GM23338 (cell line): Measurements from ENCODE around the gene TMEM92. TPM values are rescaled to one million over a fixed set of nuclear protein-coding genes. Genes with fewer than 3 reads are reported as not detected.

Experiments used
- ATAC-seq: fragments of 200-7000 bp; cut with Tn5 transposase; 3 replicates; pipeline ENCODE4 v1.9.1; 2020
- DNase-seq: peaks from one replicate; pipeline ENCODE4 v3.0.0-alpha.2; 2015; ENCODE audit warnings: low spot score
- H2AFZ ChIP-seq: fragments of 200-600 bp; sonication (generic); 2 replicates; pipeline ENCODE4 v1.8.0; 2016; ENCODE audit warnings: antibody characterized with exemption, mild to moderate bottlenecking, moderate library complexity
- H3F3A ChIP-seq: fragments of 200-600 bp; sonication (generic); replicated peaks from 2 replicates; pipeline ENCODE4 v1.8.0; 2017; ENCODE audit warnings: antibody characterized with exemption, mixed run types, low read depth
- H3K27ac ChIP-seq: fragments of 200-600 bp; sonication (generic); 2 replicates; pipeline ENCODE4 v1.6.1; 2016; ENCODE audit warnings: low read depth
- H3K27me3 ChIP-seq: fragments of 200-600 bp; sonication (generic); 2 replicates; pipeline ENCODE4 v1.8.0; 2016; ENCODE audit warnings: mild to moderate bottlenecking, mixed run types, moderate library complexity; ENCODE audit not compliant: insufficient read depth
- H3K36me3 ChIP-seq: fragments of 200-600 bp; sonication (generic); 2 replicates; pipeline ENCODE4 v1.8.0; 2016; ENCODE audit warnings: mild to moderate bottlenecking; ENCODE audit not compliant: insufficient read depth
- H3K4me1 ChIP-seq: fragments of 200-600 bp; sonication (generic); 2 replicates; pipeline ENCODE4 v1.8.0; 2016; ENCODE audit warnings: mild to moderate bottlenecking, moderate library complexity; ENCODE audit not compliant: insufficient read depth
- H3K4me2 ChIP-seq: fragments of 200-600 bp; sonication (generic); 2 replicates; pipeline ENCODE4 v1.7.1; 2017; ENCODE audit warnings: mixed run types
- H3K4me3 ChIP-seq: fragments of 200-600 bp; sonication (generic); 2 replicates; pipeline ENCODE4 v1.6.1; 2016; ENCODE audit warnings: mixed run types
- H3K79me2 ChIP-seq: fragments of 200-600 bp; sonication (generic); replicated peaks from 2 replicates; pipeline ENCODE4 v1.8.0; 2017; ENCODE audit warnings: mild to moderate bottlenecking; ENCODE audit not compliant: insufficient read depth
- H3K9me2 ChIP-seq: fragments of 200-600 bp; sonication (generic); 2 replicates; pipeline ENCODE4 v1.8.0; 2017; ENCODE audit not compliant: insufficient read depth
- H4K20me1 ChIP-seq: fragments of 200-600 bp; sonication (generic); replicated peaks from 2 replicates; pipeline ENCODE4 v1.8.0; 2017; ENCODE audit warnings: mild to moderate bottlenecking; ENCODE audit not compliant: insufficient read depth
- H3K27ac Mint-ChIP-seq: 2 replicates; pipeline ENCODE4 v1.8.0; 2020; ENCODE audit warnings: inconsistent platforms, mild to moderate bottlenecking, moderate library complexity, mixed read lengths
- H3K27me3 Mint-ChIP-seq: 3 replicates; pipeline ENCODE4 v1.8.0; 2022; ENCODE audit warnings: low read depth, mild to moderate bottlenecking, moderate library complexity, mixed read lengths, inconsistent platforms; ENCODE audit not compliant: insufficient read depth, poor library complexity
- H3K36me3 Mint-ChIP-seq: 3 replicates; pipeline ENCODE4 v1.8.0; 2021; ENCODE audit warnings: low read depth, mild to moderate bottlenecking, inconsistent platforms, moderate library complexity, mixed read lengths
- H3K4me1 Mint-ChIP-seq: 3 replicates; pipeline ENCODE4 v1.8.0; 2020; ENCODE audit warnings: mild to moderate bottlenecking, inconsistent platforms, mixed read lengths
- H3K4me3 Mint-ChIP-seq: 3 replicates; pipeline ENCODE4 v1.8.0; 2021; ENCODE audit warnings: moderate library complexity, mild to moderate bottlenecking, inconsistent platforms, mixed read lengths
- H3K9me3 Mint-ChIP-seq: 3 replicates; pipeline ENCODE4 v1.8.0; 2020; ENCODE audit warnings: moderate library complexity, mild to moderate bottlenecking, inconsistent platforms, mixed read lengths
- CREB1 ChIP-seq: fragments of 250-450 bp; sonication (Bioruptor Pico); IDR thresholded peaks from 2 replicates; pipeline ENCODE4 v1.5.0; 2020; ENCODE audit warnings: low read depth, mild to moderate bottlenecking, moderate library complexity
- EZH2 ChIP-seq: fragments of 200-600 bp; sonication (generic); IDR thresholded peaks from one replicate; pipeline ENCODE4 v1.8.0; 2017; ENCODE audit warnings: antibody characterized with exemption, mild to moderate bottlenecking, low read depth; ENCODE audit not compliant: unreplicated experiment
- EZH2phosphoT487 ChIP-seq: fragments of 200-600 bp; sonication (generic); IDR thresholded peaks from one replicate; pipeline ENCODE4 v1.8.1; 2018; ENCODE audit warnings: antibody characterized with exemption; ENCODE audit not compliant: unreplicated experiment
- JUNB ChIP-seq: IDR thresholded peaks from one replicate; pipeline ENCODE4 v1.6.1; 2016; ENCODE audit warnings: antibody characterized with exemption; ENCODE audit not compliant: unreplicated experiment
- NANOG ChIP-seq: IDR thresholded peaks from 2 replicates; pipeline ENCODE4 v1.6.1; 2016; ENCODE audit warnings: antibody characterized with exemption, borderline replicate concordance
- POLR2AphosphoS5 ChIP-seq: IDR thresholded peaks from 2 replicates; pipeline ENCODE4 v1.6.1; 2016; ENCODE audit warnings: antibody characterized with exemption, low read depth
- STAT1 ChIP-seq: IDR thresholded peaks from one replicate; pipeline ENCODE4 v1.6.1; 2016; ENCODE audit warnings: antibody characterized with exemption; ENCODE audit not compliant: unreplicated experiment
- ZNF114 ChIP-seq: fragments of 250-450 bp; sonication (Bioruptor Pico); IDR thresholded peaks from 2 replicates; pipeline ENCODE4 v1.5.0; 2020; ENCODE audit warnings: mild to moderate bottlenecking, moderate library complexity
- ZNF331 ChIP-seq: fragments of 250-450 bp; sonication (Bioruptor Pico); IDR thresholded peaks from 2 replicates; pipeline ENCODE4 v1.5.0; 2020; ENCODE audit warnings: low read depth, mild to moderate bottlenecking, moderate library complexity
- polyA plus RNA-seq: library from polyadenylated mRNA; unstranded; fragments of >200 nt; fragmentation: Nextera tagmentation; extraction: Ambion mirVana; gene quantifications from 2 replicates; pipeline ENCODE4 v1.2.1, GENCODE V29; 2016
- total RNA-seq: library from RNA; depleted of rRNA; stranded (reverse); fragments of >200 nt; shearing (Covaris generic); gene quantifications from 2 replicates; pipeline ENCODE4 v1.2.3, GENCODE V29; 2014
- TF ChIP-seq, protein P1 (sequence below): IDR thresholded peaks from 2 replicates; pipeline ENCODE4 v1.6.1; 2016; ENCODE audit warnings: antibody characterized with exemption
- TF ChIP-seq, protein P2 (sequence below): fragments of 250-450 bp; sonication (Bioruptor Pico); IDR thresholded peaks from 2 replicates; pipeline ENCODE4 v1.5.0; 2020; ENCODE audit warnings: mild to moderate bottlenecking, moderate library complexity
- TF ChIP-seq, protein P3 (sequence below), 2 experiments: fragments of 200-600 bp in 1 of 2; sonication (generic) in 1 of 2; conservative IDR thresholded peaks; 2 replicates each; pipeline versions ENCODE4 v1.5.1 to v1.6.1; 2016 to 2017; ENCODE audit warnings: antibody characterized with exemption in 2 of 2, low read depth in 2 of 2, mild to moderate bottlenecking in 2 of 2, moderate library complexity in 1 of 2
- TF ChIP-seq, protein P4 (sequence below): IDR thresholded peaks from one replicate; pipeline ENCODE4 v1.6.1; 2018; ENCODE audit warnings: antibody characterized with exemption; ENCODE audit not compliant: unreplicated experiment

TMEM92 gene
- total and polyA plus RNA-seq, 2 experiments from 2014 or later = 9.7 to 18.4 TPM

DNA sequence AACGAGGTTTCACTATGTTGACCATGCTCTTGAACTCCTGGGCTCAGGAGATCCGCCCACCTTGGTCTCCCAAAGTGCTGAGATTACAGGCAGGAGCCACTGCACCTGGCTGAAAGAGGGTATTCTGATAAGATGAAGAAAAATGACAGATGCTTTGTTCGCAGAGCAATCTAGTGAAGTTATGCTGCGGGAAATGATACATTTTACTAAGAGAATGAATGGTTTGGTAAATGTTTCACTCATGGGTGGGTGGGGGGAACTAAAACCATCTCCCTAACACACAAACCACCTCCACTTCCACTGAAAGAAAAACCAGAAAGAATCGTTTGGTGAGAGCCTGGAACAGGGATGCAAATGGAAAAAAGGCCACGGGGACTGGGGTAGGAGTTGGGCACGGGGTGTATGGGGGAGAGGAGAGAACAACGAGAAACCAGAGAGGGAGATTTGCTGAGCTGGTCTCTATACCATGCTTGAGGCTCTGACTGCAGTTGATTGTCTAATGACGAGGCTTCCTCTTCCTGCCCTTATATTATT, 52.6 kb downstream of the TMEM92 start:
- no peak for DNase-seq
- no peak overlapping the region for H3K4me3 Mint-ChIP-seq
- H3K27me3 Mint-ChIP-seq = peaks cover 6% of the 10 kb centered on the region

More for the DNA sequence above, 52.6 kb downstream of the TMEM92 start:
- Histone ChIP-seq H2AFZ (no peak overlapping the region; the same call in 1 of the 2 replicates), H3K9me2 (no peaks in the 10 kb centered on the region), H3F3A (no peaks in the 10 kb centered on the region), H3K4me1 (no peaks in the 10 kb centered on the region), H3K27ac (no peak overlapping the region), H3K27me3 (no peaks in the 10 kb centered on the region), H4K20me1 (no peaks in the 10 kb centered on the region), H3K36me3 (no peaks in the 10 kb centered on the region), H3K79me2 (no peaks in the 10 kb centered on the region), H3K4me2 (no peak overlapping the region), H3K4me3 (no peak overlapping the region)
- Mint-ChIP-seq H3K27ac (no peak overlapping the region), H3K9me3 (no peaks in the 10 kb centered on the region; the same call in 2 of the 3 replicates), H3K36me3 (no peaks in the 10 kb centered on the region), H3K4me1 (no peaks in the 10 kb centered on the region; the same call in 2 of the 3 replicates)
- no peak for TF ChIP-seq POLR2AphosphoS5
- TF ChIP-seq, protein P1, sequence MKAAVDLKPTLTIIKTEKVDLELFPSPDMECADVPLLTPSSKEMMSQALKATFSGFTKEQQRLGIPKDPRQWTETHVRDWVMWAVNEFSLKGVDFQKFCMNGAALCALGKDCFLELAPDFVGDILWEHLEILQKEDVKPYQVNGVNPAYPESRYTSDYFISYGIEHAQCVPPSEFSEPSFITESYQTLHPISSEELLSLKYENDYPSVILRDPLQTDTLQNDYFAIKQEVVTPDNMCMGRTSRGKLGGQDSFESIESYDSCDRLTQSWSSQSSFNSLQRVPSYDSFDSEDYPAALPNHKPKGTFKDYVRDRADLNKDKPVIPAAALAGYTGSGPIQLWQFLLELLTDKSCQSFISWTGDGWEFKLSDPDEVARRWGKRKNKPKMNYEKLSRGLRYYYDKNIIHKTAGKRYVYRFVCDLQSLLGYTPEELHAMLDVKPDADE = no peak
- TF ChIP-seq, protein P2, sequence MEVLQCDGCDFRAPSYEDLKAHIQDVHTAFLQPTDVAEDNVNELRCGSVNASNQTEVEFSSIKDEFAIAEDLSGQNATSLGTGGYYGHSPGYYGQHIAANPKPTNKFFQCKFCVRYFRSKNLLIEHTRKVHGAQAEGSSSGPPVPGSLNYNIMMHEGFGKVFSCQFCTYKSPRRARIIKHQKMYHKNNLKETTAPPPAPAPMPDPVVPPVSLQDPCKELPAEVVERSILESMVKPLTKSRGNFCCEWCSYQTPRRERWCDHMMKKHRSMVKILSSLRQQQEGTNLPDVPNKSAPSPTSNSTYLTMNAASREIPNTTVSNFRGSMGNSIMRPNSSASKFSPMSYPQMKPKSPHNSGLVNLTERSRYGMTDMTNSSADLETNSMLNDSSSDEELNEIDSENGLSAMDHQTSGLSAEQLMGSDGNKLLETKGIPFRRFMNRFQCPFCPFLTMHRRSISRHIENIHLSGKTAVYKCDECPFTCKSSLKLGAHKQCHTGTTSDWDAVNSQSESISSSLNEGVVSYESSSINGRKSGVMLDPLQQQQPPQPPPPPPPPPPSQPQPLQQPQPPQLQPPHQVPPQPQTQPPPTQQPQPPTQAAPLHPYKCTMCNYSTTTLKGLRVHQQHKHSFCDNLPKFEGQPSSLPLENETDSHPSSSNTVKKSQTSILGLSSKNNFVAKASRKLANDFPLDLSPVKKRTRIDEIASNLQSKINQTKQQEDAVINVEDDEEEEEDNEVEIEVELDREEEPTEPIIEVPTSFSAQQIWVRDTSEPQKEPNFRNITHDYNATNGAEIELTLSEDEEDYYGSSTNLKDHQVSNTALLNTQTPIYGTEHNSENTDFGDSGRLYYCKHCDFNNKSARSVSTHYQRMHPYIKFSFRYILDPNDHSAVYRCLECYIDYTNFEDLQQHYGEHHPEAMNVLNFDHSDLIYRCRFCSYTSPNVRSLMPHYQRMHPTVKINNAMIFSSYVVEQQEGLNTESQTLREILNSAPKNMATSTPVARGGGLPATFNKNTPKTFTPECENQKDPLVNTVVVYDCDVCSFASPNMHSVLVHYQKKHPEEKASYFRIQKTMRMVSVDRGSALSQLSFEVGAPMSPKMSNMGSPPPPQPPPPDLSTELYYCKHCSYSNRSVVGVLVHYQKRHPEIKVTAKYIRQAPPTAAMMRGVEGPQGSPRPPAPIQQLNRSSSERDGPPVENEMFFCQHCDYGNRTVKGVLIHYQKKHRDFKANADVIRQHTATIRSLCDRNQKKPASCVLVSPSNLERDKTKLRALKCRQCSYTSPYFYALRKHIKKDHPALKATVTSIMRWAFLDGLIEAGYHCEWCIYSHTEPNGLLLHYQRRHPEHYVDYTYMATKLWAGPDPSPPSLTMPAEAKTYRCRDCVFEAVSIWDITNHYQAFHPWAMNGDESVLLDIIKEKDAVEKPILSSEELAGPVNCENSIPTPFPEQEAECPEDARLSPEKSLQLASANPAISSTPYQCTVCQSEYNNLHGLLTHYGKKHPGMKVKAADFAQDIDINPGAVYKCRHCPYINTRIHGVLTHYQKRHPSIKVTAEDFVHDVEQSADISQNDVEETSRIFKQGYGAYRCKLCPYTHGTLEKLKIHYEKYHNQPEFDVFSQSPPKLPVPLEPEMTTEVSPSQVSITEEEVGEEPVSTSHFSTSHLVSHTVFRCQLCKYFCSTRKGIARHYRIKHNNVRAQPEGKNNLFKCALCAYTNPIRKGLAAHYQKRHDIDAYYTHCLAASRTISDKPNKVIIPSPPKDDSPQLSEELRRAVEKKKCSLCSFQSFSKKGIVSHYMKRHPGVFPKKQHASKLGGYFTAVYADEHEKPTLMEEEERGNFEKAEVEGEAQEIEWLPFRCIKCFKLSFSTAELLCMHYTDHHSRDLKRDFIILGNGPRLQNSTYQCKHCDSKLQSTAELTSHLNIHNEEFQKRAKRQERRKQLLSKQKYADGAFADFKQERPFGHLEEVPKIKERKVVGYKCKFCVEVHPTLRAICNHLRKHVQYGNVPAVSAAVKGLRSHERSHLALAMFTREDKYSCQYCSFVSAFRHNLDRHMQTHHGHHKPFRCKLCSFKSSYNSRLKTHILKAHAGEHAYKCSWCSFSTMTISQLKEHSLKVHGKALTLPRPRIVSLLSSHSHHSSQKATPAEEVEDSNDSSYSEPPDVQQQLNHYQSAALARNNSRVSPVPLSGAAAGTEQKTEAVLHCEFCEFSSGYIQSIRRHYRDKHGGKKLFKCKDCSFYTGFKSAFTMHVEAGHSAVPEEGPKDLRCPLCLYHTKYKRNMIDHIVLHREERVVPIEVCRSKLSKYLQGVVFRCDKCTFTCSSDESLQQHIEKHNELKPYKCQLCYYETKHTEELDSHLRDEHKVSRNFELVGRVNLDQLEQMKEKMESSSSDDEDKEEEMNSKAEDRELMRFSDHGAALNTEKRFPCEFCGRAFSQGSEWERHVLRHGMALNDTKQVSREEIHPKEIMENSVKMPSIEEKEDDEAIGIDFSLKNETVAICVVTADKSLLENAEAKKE (CRISPR knock-in tag) = no peak
- no peak for TF ChIP-seq EZH2
- TF ChIP-seq ZNF114 (CRISPR knock-in tag) = no peak
- TF ChIP-seq, protein P3, sequence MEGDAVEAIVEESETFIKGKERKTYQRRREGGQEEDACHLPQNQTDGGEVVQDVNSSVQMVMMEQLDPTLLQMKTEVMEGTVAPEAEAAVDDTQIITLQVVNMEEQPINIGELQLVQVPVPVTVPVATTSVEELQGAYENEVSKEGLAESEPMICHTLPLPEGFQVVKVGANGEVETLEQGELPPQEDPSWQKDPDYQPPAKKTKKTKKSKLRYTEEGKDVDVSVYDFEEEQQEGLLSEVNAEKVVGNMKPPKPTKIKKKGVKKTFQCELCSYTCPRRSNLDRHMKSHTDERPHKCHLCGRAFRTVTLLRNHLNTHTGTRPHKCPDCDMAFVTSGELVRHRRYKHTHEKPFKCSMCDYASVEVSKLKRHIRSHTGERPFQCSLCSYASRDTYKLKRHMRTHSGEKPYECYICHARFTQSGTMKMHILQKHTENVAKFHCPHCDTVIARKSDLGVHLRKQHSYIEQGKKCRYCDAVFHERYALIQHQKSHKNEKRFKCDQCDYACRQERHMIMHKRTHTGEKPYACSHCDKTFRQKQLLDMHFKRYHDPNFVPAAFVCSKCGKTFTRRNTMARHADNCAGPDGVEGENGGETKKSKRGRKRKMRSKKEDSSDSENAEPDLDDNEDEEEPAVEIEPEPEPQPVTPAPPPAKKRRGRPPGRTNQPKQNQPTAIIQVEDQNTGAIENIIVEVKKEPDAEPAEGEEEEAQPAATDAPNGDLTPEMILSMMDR (conservative IDR thresholded peaks at IDR 0.05; ENCODE audit: low read depth in 2 of 2) = no peak
- TF ChIP-seq, protein P4, sequence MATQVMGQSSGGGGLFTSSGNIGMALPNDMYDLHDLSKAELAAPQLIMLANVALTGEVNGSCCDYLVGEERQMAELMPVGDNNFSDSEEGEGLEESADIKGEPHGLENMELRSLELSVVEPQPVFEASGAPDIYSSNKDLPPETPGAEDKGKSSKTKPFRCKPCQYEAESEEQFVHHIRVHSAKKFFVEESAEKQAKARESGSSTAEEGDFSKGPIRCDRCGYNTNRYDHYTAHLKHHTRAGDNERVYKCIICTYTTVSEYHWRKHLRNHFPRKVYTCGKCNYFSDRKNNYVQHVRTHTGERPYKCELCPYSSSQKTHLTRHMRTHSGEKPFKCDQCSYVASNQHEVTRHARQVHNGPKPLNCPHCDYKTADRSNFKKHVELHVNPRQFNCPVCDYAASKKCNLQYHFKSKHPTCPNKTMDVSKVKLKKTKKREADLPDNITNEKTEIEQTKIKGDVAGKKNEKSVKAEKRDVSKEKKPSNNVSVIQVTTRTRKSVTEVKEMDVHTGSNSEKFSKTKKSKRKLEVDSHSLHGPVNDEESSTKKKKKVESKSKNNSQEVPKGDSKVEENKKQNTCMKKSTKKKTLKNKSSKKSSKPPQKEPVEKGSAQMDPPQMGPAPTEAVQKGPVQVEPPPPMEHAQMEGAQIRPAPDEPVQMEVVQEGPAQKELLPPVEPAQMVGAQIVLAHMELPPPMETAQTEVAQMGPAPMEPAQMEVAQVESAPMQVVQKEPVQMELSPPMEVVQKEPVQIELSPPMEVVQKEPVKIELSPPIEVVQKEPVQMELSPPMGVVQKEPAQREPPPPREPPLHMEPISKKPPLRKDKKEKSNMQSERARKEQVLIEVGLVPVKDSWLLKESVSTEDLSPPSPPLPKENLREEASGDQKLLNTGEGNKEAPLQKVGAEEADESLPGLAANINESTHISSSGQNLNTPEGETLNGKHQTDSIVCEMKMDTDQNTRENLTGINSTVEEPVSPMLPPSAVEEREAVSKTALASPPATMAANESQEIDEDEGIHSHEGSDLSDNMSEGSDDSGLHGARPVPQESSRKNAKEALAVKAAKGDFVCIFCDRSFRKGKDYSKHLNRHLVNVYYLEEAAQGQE = no peak
- TF ChIP-seq JUNB = no peak
- no peak for TF ChIP-seq NANOG
- no peak for TF ChIP-seq CREB1 (CRISPR knock-in tag)
- TF ChIP-seq EZH2phosphoT487 = no peak
- no peak for TF ChIP-seq ZNF331 (CRISPR knock-in tag)
- no peak for TF ChIP-seq STAT1
- no peak for ATAC-seq
